HS-5 (cell line): ENCODE results near the gene ZNF621.
A peak's percentile ranks its signal among the peaks of the same experiment; 100 is the strongest.
"Not testable (repeated sequence)": the region's sequence is repeated elsewhere in the genome, so short reads cannot be mapped to it uniquely, and the experiment has no call there.

Experiments used
- DNase-seq: peaks from one replicate; pipeline ENCODE4 v3.0.0-alpha.2; 2012; ENCODE audit warnings: low read depth

Gene ZNF621

DNA sequence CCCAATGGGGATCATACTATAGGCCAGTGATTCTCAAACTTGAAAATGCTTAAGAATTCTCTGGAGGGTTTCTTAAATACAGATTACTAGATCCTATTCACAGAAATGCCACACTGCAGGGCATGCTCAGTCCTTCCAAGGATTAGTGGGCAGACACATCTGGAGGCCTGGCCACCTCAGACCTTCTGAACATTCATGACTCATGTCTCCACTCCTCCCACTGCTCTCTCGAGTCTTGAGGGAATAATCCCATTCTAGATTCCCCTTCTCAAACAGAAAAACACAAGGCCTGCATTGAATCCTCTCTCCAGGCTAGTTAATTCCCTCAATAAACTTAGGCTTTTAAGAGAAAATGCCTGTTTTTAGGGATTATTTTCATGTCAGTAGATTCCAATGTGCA lies 22.1 kb downstream of the ZNF621 start:
- DNase-seq: peak; percentile 38

GRCh38 chr3:40550167-40550566 lies 25.4 kb downstream of the ZNF621 start:
- no peak for DNase-seq

- no peak for DNase-seq
Observed at GRCh38 chr3:40557575-40558161, 32.9 kb downstream of the ZNF621 start.

DNA sequence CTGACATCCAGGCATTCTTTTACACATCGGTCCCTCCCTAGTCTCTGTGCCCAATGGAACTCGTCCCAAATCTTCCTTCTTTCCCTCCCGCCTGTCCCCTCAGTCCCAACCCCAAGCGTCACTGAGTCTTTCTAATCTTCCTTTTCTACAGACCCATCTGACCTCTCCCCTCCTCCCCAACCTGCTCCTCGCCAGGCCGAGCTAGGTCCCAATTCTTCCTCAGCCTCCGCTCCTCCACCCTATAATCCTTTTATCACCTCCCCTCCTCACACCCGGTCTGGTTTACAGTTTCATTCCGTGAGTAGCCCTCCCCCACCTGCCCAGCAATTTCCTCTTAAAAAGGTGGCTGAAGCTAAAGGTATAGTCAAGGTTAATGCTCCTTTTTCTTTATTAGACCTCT lies 37.7 kb downstream of the ZNF621 start:
- DNase-seq: not testable (repeated sequence)

DNA sequence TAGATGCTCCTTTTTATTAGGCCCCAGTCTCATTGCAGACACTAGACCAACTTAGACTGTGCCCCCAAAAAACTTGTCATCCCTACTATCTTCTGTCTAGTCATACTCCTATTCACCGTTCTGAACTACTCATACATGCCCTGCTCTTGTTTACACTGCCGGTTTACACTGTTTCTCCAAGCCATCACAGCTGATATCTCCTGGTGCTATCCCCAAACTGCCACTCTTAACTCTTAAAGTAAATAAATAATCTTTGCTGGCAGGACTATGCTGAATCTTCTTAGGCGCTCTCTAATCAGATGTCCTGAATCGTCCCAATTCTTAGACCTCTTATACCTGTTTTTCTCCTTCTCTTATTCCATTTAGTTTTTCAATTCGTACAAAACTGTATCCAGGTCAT lies 40.9 kb downstream of the ZNF621 start:
- DNase-seq: not testable (repeated sequence)

- no peak for DNase-seq
Observed at GRCh38 chr3:40566694-40567093, 41.9 kb downstream of the ZNF621 start.

DNA sequence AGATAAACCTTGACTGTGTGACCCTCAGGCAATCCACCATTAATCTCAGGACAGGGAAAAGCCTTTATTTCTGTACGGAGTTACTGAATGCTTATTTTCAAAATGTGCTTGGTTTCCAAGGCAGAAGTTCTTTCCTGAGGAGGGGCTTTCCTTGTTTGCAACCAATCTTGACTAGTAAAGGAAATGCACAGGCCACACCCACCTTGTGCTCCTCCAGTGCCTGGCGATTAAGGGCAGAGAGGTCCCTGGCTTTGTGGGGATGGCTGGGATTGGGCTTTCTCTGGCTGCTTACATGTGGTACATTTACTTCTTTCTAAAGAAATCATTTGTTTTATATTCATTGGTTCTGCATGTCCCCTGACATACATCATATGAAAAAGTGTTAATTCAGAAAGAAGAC lies 47.8 kb downstream of the ZNF621 start:
- DNase-seq: no peak

DNA sequence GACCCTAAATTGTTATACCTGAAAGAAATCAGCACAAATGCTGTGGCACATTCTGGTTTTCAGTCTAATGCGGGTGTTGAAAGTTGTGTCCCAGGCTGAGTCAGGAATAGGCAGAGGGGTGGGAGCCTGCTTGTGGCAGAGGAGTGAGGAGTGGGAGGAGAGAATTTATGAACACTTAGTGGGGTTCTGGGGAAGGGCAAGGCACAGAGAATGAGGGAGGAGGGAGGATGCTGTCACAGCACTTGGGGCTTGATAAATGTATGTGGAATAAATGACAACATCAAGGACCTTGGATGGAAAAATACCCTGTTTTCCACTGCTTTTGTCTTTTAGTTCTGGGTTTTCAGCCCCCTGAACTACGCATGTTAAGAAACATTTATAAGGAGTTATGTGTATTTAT lies 49.3 kb downstream of the ZNF621 start:
- no peak for DNase-seq

DNA sequence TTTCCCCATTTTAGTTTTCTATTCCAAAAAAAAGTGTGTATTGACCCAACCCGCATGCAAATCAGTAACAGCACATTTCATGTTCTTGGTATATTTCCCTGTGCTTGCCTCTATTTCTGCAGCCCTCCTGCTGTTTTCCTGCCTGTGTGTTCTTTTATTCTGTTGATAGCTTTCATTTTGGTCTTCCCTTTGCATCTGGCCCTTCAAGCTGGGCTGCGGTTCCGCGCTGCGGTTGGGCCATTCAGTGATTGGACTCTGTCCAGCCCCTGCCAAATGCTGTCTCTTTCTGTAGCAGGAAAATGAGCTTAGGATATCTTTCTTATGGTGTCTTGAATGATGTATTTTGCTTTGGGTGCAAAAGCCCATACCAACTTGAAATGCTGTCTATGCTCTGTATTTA lies 49.9 kb downstream of the ZNF621 start:
- DNase-seq: no peak

DNA sequence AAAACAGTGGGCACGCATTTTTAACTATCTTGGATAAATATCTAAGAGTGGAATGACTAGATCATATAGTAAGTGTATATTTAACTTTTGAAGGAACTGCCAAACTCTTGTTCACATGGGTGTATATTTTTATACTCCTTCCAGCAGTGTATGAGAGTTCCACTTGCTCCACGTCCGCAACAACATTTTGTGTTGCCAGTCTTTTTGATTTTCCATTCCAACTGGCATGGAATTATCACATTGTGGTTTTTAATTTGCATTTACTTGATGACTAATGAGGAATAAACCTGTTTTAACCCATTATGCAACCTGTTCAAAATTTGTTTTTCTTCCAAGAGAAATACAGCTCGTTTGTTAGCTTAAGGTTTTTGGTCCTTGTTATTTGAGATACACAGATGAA lies 51.6 kb downstream of the ZNF621 start:
- DNase-seq: no peak

GRCh38 chr3:40580494-40581091 lies 55.8 kb downstream of the ZNF621 start:
- peak; percentile 31 for DNase-seq

DNA sequence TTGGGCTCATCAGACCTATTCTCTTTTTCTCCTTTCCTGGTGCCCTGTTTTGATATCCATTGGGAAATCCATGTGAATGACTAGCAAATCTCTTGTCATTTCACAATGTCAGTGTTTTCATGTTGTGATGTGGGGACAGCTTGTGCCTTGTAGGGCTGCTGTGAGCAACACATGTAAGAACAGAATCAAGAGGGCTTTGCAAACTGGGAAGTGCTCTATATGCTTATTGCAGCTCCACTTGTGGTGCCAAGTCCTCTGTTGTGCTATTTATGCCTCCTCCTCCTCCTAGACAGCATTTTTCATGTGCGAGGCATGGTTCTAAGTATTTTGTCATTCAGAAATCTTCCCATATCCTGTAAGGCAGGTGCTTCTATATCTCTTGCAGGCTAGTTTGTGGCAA lies 56.4 kb downstream of the ZNF621 start:
- no peak for DNase-seq

GRCh38 chr3:40582401-40583027 lies 57.8 kb downstream of the ZNF621 start:
- DNase-seq: no peak

- DNase-seq: no peak
Observed at GRCh38 chr3:40583691-40584090, 58.9 kb downstream of the ZNF621 start.

GRCh38 chr3:40584625-40585189 lies 59.9 kb downstream of the ZNF621 start:
- DNase-seq: no peak

GRCh38 chr3:40585381-40586016 lies 60.7 kb downstream of the ZNF621 start:
- no peak for DNase-seq

DNA sequence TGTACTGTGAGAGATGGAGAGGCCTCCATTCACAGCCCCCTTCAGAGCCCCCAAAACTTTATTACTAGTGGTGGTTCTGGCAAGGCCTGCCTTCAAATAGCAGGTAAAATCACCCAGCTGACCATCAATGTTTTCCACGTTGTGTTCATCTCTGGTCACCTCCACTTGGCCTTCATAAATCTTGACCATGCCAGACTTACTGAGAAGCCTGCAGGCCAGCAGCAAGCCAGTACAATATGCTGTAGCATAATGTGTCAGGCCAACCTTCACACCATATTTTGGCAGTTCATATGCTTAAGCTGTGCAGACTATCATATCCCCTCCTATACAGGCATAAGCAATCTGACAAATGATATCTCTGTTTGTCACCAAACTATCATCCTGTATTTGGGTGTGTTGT lies 62.1 kb downstream of the ZNF621 start:
- no peak for DNase-seq

DNA sequence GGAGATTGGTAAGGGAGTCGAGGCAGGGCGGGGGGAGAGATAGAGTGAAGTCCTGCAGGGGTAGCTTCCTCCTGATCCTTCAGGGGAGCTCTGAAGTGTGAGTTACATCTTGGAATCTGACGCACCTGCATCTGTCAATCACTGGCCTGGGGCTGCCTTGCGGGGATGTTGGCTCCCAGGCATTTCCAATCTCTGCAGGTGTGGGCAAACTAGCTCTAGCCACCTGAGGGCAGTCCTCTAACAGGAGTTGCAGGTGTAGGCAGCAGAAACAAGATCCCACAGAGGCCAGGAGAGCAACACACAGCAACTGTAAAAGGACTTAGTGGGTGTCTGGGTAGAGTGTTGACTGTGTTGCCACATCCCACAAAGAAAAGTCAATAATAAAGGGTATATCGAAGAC lies 63.6 kb downstream of the ZNF621 start:
- DNase-seq: no peak
